GM12874 (cell line): ENCODE results near the gene SLC51A.

Experiments
- CTCF ChIP-seq: IDR thresholded peaks from 2 replicates; pipeline ENCODE4 v1.5.1; 2011; ENCODE audit warnings: low read depth, mild to moderate bottlenecking, control low read depth, low read length, moderate library complexity; ENCODE audit not compliant: insufficient read depth

The SLC51A gene

GRCh38 chr3:196207159-196207832, 9.0 kb upstream of the SLC51A start:
- no peak for TF ChIP-seq CTCF

GRCh38 chr3:196207833-196208607, 8.3 kb upstream of the SLC51A start:
- no peak for TF ChIP-seq CTCF

GRCh38 chr3:196208942-196209695, 7.2 kb upstream of the SLC51A start:
- TF ChIP-seq CTCF, result no peak

GRCh38 chr3:196210673-196211556, 5.4 kb upstream of the SLC51A start, which contains the start of gene ZDHHC19:
Gene ZDHHC19, minus strand, starts transcription at chr3:196211400. Its CDS starts 85 bp downstream, at chr3:196211315.
- TF ChIP-seq CTCF, result no peak

GRCh38 chr3:196214783-196215441, 1.4 kb upstream of the SLC51A start:
- no peak for TF ChIP-seq CTCF

GRCh38 chr3:196215493-196216020, 777 bp upstream of the SLC51A start:
- no peak for TF ChIP-seq CTCF
